GM19043 (cell line): ENCODE measurements around the gene MEST.
"Not testable (repeated sequence)": the region's sequence is repeated elsewhere in the genome, so short reads cannot be mapped to it uniquely, and the experiment has no call there.

Experiments
- ATAC-seq: cut with Tn5 transposase; IDR thresholded peaks from one replicate; pipeline ENCODE4 v1.9.1; 2021; ENCODE audit warnings: low read depth; ENCODE audit not compliant: unreplicated experiment

Gene MEST

DNA sequence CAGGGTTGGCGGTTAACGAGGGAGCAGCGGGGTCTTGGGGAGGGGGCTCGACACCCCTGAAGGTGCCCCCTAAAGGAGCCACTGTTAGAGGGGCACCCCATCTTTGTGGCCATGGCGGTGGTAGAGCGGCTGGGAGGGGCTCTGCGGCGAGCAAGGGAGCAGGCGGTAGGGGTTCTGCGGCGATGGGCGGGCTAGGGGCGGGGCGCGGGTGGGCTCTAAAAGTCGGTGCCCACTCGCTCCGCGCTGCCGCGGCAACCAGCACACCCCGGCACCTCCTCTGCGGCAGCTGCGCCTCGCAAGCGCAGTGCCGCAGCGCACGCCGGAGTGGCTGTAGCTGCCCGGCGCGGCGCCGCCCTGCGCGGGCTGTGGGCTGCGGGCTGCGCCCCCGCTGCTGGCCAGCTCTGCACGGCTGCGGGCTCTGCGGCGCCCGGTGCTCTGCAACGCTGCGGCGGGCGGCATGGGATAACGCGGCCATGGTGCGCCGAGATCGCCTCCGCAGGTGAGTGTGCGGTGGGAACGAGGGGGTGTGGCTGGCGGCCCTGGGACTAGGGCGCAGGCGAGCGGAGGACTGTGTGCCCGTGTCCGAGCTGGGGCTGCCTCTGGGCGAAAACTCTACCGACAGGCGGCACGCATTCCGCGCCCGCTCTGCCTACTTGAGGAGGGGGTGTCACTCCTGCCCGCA, at the start of gene MEST:
MEST (plus strand) TSS at position 245 of the 682 bp plus-strand sequence; CDS start at position 474, 229 bp downstream.
- ATAC-seq = no peak

DNA sequence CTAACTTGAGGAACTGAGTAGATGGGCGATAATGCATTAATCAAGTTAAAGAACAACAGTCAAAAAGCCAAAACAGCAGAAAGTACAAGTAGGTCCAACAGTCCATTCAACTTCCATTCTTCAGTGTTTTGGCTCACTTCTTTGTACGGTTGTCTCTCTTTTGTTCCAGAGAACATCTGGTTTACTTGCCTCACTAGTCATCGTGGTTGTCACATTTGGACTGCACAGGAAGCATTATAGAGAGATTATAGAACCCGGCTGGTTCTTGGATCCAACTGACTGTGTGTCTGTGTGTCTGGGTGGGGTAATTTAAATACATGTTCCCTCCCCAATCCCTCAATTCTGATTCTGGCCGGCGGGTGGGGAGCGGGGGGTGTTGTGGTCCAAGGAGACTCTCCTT, 49.3 kb upstream of the MEST start:
- no peak for ATAC-seq

- no peak for ATAC-seq
Measured at GRCh38 chr7:130444234-130444633, 47.7 kb upstream of the MEST start.

GRCh38 chr7:130444751-130445407, 47.0 kb upstream of the MEST start:
- ATAC-seq = no peak

DNA sequence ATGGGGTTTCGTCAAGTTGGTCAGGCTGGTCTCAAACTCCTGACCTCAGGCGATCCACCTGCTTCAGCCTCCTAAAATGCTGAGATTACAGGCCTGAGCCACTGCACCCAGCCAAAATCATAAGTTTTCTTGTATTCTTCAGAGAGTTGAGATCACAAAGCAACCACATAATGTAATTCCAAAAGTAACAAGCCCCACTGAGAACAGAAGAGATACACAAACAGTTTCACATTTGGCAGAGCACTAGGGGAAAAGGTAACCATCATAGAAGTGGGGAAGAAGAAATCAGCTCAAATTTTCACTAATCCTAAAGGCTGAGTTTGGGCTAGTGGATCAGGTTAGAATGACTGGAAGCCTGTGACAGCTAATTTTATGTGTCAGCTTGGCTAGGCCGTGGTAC, 45.6 kb upstream of the MEST start:
- ATAC-seq = no peak

GRCh38 chr7:130451344-130451743, 40.5 kb upstream of the MEST start:
- not testable (repeated sequence) for ATAC-seq

- no peak for ATAC-seq
Measured at GRCh38 chr7:130452951-130453350, 38.9 kb upstream of the MEST start.

GRCh38 chr7:130454959-130455358, 36.9 kb upstream of the MEST start:
- no peak for ATAC-seq

GRCh38 chr7:130458257-130458656, 33.6 kb upstream of the MEST start:
- ATAC-seq = no peak

DNA sequence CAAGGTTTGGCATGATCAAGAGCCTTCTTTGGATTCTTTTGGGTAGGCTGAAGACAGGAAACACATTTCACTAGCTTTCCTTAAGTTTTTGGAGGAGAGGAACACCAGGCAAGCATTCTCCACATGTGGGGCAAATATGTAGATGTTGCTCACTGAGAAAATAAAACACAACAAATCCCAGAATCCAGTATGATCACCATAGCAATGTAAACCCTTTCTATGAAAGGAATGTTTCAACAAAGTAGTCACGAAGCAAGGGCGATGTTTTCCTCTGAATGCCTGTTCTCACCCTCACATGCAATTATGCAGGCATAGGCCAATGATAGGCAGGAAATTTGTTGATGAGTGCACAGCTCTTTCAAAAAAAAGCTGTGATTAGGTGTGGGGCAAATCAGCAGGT, 30.6 kb upstream of the MEST start:
- ATAC-seq = no peak

DNA sequence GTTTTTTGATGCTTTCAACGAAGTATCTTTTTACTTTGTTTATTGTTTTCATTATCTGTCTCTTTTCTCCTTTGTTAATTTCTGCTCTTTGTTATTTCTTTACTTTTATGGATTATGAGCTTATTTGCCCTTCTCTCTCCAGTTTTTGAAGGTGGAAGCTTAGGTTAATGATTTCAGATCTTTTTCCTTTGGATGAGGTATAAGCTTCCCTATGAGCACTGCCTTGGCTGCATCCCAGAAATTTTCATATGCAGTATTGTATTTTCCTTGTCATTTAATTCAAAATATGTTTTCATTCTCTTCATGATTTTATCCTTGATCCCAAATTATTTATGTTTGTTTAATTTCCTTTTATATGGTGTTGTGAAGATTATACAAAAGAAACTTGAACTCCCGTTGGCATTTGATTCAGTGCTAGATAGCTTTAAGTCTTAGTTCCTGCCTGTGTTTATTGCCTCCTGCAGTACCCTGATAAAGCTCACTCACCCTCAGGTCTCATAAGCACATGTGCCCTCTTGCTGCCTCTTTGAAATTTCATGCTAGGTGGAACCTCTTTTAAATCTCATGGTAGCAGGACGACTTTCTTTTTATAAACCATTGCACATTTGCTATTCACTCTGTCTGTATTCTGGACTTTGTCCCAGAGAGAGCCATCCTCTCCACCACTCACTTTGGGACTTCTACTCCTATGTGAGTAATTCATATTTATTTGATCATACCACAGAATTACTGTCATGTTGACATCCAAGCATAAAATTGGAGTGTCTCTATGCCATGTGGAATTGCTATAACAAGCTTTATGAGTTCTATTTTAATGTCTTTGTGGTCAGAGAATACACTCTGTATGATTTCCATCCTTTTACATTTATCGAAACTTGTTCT, 28.1 kb upstream of the MEST start:
- ATAC-seq = no peak

GRCh38 chr7:130468612-130469011, 23.3 kb upstream of the MEST start:
- ATAC-seq = no peak

GRCh38 chr7:130471974-130472373, 19.9 kb upstream of the MEST start:
- ATAC-seq = no peak

- ATAC-seq = no peak
Measured at GRCh38 chr7:130473289-130473688, 18.6 kb upstream of the MEST start.

- ATAC-seq = no peak
Measured at GRCh38 chr7:130473876-130474275, 18.0 kb upstream of the MEST start.

DNA sequence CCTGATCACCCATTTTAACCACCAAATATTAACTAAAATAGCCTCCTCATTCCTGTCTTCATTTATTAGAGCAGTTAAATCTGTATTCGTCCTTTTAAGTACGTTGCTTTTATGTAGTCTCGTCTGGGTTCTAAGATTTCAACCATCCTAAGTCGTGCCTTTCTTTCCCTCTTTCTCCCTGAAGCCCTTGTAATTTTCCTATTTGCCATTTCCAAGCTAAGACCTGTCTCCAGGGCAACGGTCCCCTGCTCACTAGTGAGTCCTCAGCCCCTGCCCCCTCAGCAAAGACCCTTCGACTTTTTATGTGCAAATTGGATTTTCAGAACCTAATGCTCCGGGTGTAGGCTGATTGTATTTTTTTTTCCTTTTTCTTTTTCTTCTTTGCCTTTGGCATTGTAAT, 16.1 kb upstream of the MEST start:
- ATAC-seq = no peak

GRCh38 chr7:130476297-130477150, 15.4 kb upstream of the MEST start:
- no peak for ATAC-seq

DNA sequence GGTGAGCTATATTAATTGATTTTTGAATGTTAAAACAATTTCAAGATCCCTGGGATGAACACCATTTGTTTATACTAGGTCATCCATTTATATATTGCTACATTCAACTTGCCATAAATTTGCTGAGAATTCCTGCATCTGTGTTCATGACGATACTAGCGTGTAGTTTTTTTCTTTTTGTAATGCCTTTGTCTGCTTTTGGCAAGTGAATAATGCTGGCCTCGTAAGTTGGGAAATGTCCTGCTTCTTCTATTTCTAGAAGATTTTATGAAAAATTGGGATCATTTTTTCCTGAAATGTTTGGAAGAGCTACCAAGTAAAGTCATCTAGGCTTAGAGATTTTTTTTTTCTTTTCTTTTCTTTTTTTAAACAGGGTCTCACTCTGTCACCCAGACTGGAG, 12.9 kb upstream of the MEST start:
- no peak for ATAC-seq

GRCh38 chr7:130479716-130480400, 12.0 kb upstream of the MEST start:
- ATAC-seq = no peak

DNA sequence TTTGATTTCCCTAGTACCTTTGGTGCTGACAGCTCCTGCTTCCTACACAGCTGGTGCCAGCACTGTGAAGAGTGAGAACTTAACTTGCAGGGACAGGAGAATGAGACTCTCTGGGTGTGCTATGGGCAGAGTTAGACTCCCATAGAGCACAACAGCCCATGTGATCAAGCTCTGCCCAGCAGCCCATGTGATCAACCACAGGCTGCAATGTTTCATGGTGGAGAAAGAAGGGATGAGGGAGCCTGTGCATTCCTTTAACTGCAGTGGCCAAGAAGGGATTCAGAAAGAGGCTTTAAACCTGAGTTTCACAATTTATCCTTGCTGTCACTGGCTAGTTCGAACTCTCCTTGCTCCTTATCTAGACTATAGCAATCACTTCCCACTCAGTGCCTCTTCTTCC, 10.0 kb upstream of the MEST start:
- ATAC-seq = no peak
